ENCODE data around the gene FAM13C.
"Not testable (repeated sequence)": the region's sequence is repeated elsewhere in the genome, so short reads cannot be mapped to it uniquely, and the experiment has no call there.

The FAM13C gene

DNA sequence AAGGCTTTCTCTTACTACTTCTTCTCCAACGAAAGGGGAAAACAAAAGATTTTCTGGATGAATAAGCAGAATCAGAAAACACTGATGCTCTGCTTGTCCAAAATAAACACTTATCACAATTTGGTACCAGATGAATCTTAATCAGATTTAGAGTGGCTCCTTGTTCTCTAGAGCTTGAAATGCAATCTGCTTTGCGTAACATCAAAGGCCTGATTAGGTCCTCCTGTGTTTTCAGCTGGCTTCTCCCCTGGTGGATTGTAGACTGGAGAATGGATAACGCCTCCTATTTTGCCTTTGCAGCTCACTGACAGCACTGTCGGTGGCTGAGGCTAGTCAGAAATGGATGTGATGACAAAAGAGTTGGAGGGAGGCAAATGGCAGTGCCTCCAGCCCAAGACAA, 91.2 kb downstream of the FAM13C start:
- peak; percentile 10 for DNase-seq

- DNase-seq, result no peak
These were observed 91.9 kb downstream of the FAM13C start for GRCh38 chr10:59270492-59270891.

DNA sequence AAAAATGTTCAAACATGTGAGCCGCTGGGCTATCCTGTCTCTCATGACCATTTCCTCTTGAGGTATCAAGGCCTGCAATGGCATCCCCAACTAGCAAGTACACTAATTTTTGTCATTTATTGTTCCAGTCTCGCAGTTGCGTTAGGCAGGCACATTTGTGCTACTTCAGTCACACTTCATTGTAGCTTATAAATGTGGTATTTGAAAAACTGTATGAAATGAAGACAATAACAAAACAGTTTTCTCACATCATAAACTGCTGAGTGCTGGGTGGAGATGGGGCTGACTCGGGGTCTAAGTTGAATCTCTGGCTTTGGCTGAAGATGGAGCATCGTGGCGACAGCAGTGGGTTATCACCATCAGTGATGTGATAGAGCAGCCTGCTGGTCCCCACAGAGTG, 92.7 kb downstream of the FAM13C start:
- no peak for DNase-seq

- no peak for DNase-seq
These were observed 93.9 kb downstream of the FAM13C start for GRCh38 chr10:59268460-59268859.

DNA sequence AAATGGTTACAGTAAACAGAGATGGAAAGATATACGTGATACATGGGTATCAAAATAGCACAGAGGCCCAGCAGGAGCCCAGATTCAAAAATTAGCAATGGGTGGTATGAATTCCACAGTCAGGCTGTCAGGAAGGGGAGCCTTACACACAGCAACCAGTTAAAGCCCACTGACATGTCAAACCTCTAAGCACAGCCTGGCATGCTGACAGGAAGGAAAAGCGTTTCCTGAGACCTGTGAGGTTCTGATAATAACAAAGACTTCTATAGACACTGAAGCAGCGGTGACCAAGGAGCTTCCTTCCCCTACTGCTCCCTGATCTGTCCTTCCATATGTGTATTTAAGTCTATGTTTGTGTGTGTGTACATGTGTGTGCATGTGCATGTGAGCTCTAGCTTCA, 96.0 kb downstream of the FAM13C start:
- no peak for DNase-seq

- no peak for DNase-seq
These were observed 97.2 kb downstream of the FAM13C start for GRCh38 chr10:59265141-59265540.

GRCh38 chr10:59258890-59259289, 103.5 kb downstream of the FAM13C start:
- no peak for DNase-seq

DNA sequence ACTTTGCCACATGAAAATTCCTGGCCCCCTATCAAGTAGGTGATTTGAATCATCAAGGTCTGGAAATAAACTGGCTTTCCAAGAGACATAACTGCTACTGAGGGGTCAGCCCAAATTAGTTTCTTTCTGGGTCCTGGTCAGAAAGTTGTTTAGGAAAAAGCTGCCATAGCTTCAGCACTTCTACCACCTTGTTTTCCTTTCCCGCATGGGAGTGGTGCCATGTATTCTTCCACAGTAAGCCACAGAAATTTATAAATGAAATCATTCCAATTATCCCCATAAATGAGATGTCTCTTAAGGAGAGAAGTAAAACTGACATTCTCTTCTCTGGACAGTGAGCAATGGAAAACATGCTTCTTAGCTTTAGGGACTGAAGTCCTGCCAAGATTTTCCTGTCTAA, 105.1 kb downstream of the FAM13C start:
- no peak for DNase-seq

DNA sequence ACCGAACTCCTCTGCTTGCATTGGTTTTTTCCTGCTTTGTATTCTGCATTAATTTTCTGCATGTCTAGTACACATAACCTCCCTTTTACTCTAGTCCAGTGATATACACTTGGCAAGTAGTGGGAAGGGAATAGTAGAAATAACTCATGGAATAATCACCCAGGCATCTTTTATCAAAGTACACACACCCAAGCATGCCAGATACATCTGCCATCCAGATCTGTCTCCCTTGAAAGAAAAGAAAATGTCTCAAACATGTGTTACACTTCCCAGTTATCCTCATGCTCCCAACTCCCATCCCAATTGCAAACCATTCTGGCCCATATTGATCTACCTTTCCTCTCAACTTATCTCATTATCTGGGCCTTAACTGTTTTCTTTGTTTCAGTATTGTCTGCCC, 106.9 kb downstream of the FAM13C start:
- no peak for DNase-seq

- DNase-seq, result no peak
These were observed 109.9 kb downstream of the FAM13C start for GRCh38 chr10:59252491-59252890.

DNA sequence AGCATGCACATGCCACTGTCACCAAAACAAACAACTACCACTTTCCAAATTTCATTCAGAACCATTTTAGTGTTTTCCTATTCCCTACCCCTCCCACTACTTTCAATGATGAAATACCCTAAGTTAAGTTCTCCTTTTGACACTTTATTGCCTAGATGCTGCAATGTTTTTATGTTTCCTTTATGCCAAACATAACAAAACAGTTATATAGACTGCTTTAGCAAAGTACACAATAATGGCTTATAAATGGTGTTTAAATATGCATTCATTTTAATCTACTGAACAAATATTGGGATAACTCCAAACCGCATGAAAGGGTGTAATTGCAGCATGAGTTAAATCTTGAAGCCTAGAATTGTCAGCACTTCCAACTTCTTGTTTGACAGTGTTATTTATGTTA, 116.7 kb downstream of the FAM13C start:
- no peak for DNase-seq

- DNase-seq, result no peak
These were observed 117.5 kb downstream of the FAM13C start for GRCh38 chr10:59244871-59245270.

- no peak for DNase-seq
These were observed 118.6 kb downstream of the FAM13C start for GRCh38 chr10:59243611-59244195.

DNA sequence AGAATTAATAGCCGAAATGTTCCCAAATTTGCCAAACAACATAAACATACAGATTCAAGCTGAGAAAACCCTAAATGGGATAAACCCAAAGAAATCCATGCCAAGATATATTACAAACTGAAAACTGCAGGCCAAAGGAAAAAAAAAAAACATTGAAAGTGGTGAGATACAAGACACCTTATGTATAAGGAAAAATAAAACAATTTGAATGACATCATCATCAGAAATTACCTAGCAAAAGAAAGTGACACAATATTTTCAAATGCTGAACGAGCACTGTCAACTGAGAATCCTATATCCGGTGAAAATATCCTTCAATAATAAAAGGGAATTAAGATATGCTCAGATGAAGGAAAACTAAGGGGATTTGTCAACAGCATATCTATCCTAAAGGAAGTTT, 119.4 kb downstream of the FAM13C start:
- DNase-seq, result no peak

DNA sequence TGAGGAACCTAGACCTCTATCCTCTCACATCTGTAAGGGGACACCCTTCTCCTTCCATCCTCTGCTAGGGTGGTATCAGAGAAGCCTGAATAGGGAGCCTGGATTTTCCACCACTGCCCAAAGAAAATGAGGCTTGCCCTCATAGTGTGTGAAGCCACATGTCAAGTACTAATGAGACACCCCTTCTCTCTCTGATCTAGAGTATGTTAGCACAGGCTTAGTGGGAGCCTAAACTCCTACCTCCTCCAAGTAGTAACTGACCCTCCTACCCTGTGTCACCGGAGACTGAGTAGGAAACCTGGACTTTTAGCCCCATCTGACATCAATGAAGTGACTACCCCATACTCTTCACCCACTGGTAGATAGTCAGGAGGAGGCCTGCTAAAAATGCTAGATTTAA, 120.3 kb downstream of the FAM13C start:
- no peak for DNase-seq

DNA sequence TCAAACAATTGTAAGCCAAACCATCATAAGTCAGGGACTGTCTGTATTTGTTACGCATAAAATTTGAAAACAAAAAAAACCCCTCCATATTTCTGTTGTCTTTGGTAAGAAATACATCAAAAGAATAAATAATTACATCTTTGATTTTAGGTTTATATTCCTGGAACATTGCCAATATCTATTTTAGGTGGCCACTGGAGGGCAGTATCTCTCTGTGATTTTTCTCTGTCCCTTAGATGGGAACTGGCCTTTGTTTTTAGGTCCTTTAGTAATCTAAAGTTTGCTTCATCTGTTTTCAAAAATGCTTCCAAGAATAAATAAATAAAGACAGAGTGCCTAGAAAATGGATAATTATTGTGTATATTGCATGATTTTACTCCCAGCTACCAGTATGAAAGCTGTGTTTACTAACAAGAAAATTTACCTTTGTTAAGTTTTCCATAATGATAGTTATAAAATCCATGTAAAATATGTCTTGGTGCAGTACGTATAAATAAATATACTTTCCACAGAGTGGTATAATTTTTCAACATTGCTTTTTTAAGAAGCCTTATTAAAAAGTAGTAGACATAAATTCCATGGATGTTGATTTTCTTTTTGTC, 121.7 kb downstream of the FAM13C start:
- DNase-seq, result peak; percentile 51

GRCh38 chr10:59239108-59239507, 123.2 kb downstream of the FAM13C start:
- not testable (repeated sequence) for DNase-seq

- DNase-seq, result no peak
These were observed 124.6 kb downstream of the FAM13C start for GRCh38 chr10:59237775-59238174.

- DNase-seq, result no peak
These were observed 126.2 kb downstream of the FAM13C start for GRCh38 chr10:59236064-59236697.

GRCh38 chr10:59234816-59235429, 127.4 kb downstream of the FAM13C start:
- DNase-seq, result peak; percentile 19

DNA sequence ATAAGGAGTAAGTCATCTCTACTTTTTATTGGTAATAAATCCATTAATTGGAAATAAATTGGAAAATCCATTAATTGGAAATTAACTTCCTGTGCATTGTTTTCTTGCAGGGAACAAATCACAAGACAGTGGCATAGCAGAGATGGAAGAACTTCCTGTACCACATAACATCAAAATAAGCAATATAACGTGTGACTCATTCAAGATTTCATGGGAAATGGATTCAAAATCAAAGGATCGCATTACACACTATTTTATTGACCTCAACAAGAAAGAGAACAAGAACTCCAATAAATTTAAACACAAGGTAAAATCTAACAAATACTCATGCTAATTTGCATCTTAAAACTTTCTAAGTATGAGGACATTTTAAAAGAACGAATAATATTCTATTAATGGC, 128.2 kb downstream of the FAM13C start:
- DNase-seq, result no peak

GRCh38 chr10:59229441-59229840, 132.9 kb downstream of the FAM13C start:
- DNase-seq, result no peak

- DNase-seq, result peak; percentile 36
These were observed 135.1 kb downstream of the FAM13C start for GRCh38 chr10:59227136-59227673.

DNA sequence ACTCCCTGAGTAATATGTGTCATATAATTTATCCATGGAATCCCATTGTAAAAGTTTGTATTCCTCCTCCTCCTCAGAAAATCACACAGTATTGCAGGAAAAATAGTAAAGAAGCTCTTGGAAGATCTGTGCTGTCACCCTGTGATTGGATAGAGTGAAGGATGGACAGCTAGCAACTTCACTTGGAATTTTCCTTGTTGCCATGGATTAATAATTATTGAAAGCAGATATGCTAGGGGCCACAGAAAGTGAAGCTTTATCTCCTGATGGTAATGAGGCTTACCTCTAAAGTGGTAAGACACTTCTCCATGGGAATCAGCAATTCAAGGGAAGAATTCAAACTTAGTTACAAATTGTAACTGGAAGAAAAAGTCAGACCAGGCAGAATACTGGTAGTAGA, 137.1 kb downstream of the FAM13C start:
- DNase-seq, result peak; percentile 5
